Measurements from ENCODE around the gene CELA3B.
"Not testable (repeated sequence)": the region's sequence is repeated elsewhere in the genome, so short reads cannot be mapped to it uniquely, and the experiment has no call there.

CELA3B gene

GRCh38 chr1:22006736-22007135 is 29.9 kb downstream of the CELA3B start:
- H3K36me3 ChIP-seq (replicated peaks in 1 of 2; ENCODE audit: control insufficient read depth in 2 of 2, insufficient read depth in 2 of 2, low read length in 2 of 2); H2BK5ac ChIP-seq (ENCODE audit: low read length); H2AK5ac ChIP-seq (ENCODE audit: low read depth, low read length); H3K9ac ChIP-seq (ENCODE audit: low read depth, low read length, poor library complexity); DNase-seq (ENCODE audit: low spot score); H3K23ac ChIP-seq (ENCODE audit: low read depth, low read length, poor library complexity); H2BK120ac ChIP-seq (ENCODE audit: low read depth, low read length); H3K18ac ChIP-seq (ENCODE audit: low read length); H4K8ac ChIP-seq (ENCODE audit: low read depth, low read length); H3K27me3 ChIP-seq (ENCODE audit: control insufficient read depth in 3 of 3, insufficient read depth in 3 of 3, low read depth in 1 of 3, low read length in 3 of 3); H2AFZ ChIP-seq (ENCODE audit: low read length); H3K4me2 ChIP-seq (ENCODE audit: insufficient read depth, low read length, poor library complexity, severe bottlenecking); H3K79me1 ChIP-seq (ENCODE audit: low read depth, low read length); H3K4ac ChIP-seq (ENCODE audit: low read length); H2BK15ac ChIP-seq (ENCODE audit: low read length); H3K27ac ChIP-seq (replicated peaks; ENCODE audit: low read length); H3K14ac ChIP-seq (ENCODE audit: low read length); H4K91ac ChIP-seq (ENCODE audit: low read depth, low read length, poor library complexity); H3K4me1 ChIP-seq (ENCODE audit: control insufficient read depth in 2 of 2, insufficient read depth in 1 of 2, low read depth in 1 of 2, low read length in 2 of 2); H3K9me3 ChIP-seq (replicated peaks in 1 of 2; ENCODE audit: control insufficient read depth in 2 of 2, insufficient read depth in 1 of 2, low read depth in 1 of 2, low read length in 2 of 2); H3K4me3 ChIP-seq (ENCODE audit: low read length in 2 of 2); H2BK12ac ChIP-seq (ENCODE audit: low read length): not testable (repeated sequence)
- WGBS, 2 donors (ENCODE audit: extremely low coverage in 2 of 2, insufficient read length in 2 of 2, insufficient replicate concordance in 1 of 2) = no CpG with 5 or more reads among the region's 13 CpGs

- WGBS, 2 donors (ENCODE audit: extremely low coverage in 2 of 2, insufficient read length in 2 of 2, insufficient replicate concordance in 1 of 2) = no CpG with 5 or more reads among the region's 10 CpGs
- DNase-seq (ENCODE audit: low spot score); H3K4ac ChIP-seq (ENCODE audit: low read length); H3K18ac ChIP-seq (ENCODE audit: low read length); H3K4me2 ChIP-seq (ENCODE audit: insufficient read depth, low read length, poor library complexity, severe bottlenecking); H2BK12ac ChIP-seq (ENCODE audit: low read length); H2BK5ac ChIP-seq (ENCODE audit: low read length); H2AK5ac ChIP-seq (ENCODE audit: low read depth, low read length); H3K9me3 ChIP-seq (replicated peaks in 1 of 2; ENCODE audit: control insufficient read depth in 2 of 2, insufficient read depth in 1 of 2, low read depth in 1 of 2, low read length in 2 of 2); H3K14ac ChIP-seq (ENCODE audit: low read length); H3K4me3 ChIP-seq (ENCODE audit: low read length in 2 of 2); H3K9ac ChIP-seq (ENCODE audit: low read depth, low read length, poor library complexity); H4K91ac ChIP-seq (ENCODE audit: low read depth, low read length, poor library complexity); H2BK15ac ChIP-seq (ENCODE audit: low read length); H3K27ac ChIP-seq (replicated peaks; ENCODE audit: low read length); H3K79me1 ChIP-seq (ENCODE audit: low read depth, low read length); H2AFZ ChIP-seq (ENCODE audit: low read length); H3K23ac ChIP-seq (ENCODE audit: low read depth, low read length, poor library complexity); H4K8ac ChIP-seq (ENCODE audit: low read depth, low read length); H3K36me3 ChIP-seq (replicated peaks in 1 of 2; ENCODE audit: control insufficient read depth in 2 of 2, insufficient read depth in 2 of 2, low read length in 2 of 2); H2BK120ac ChIP-seq (ENCODE audit: low read depth, low read length); H3K27me3 ChIP-seq (ENCODE audit: control insufficient read depth in 3 of 3, insufficient read depth in 3 of 3, low read depth in 1 of 3, low read length in 3 of 3); H3K4me1 ChIP-seq (ENCODE audit: control insufficient read depth in 2 of 2, insufficient read depth in 1 of 2, low read depth in 1 of 2, low read length in 2 of 2): not testable (repeated sequence)
Observed at GRCh38 chr1:22007262-22007661, 30.4 kb downstream of the CELA3B start.

- H3K9me3 ChIP-seq (replicated peaks in 1 of 2; ENCODE audit: control insufficient read depth in 2 of 2, insufficient read depth in 1 of 2, low read depth in 1 of 2, low read length in 2 of 2); H3K23ac ChIP-seq (ENCODE audit: low read depth, low read length, poor library complexity); H3K9ac ChIP-seq (ENCODE audit: low read depth, low read length, poor library complexity); H4K91ac ChIP-seq (ENCODE audit: low read depth, low read length, poor library complexity); H3K36me3 ChIP-seq (replicated peaks in 1 of 2; ENCODE audit: control insufficient read depth in 2 of 2, insufficient read depth in 2 of 2, low read length in 2 of 2); H2BK5ac ChIP-seq (ENCODE audit: low read length); H3K79me1 ChIP-seq (ENCODE audit: low read depth, low read length); H3K4ac ChIP-seq (ENCODE audit: low read length); H3K14ac ChIP-seq (ENCODE audit: low read length); H2BK15ac ChIP-seq (ENCODE audit: low read length); H3K4me1 ChIP-seq (ENCODE audit: control insufficient read depth in 2 of 2, insufficient read depth in 1 of 2, low read depth in 1 of 2, low read length in 2 of 2); H2BK12ac ChIP-seq (ENCODE audit: low read length); H3K4me3 ChIP-seq (ENCODE audit: low read length in 2 of 2); H2AFZ ChIP-seq (ENCODE audit: low read length); H3K27me3 ChIP-seq (ENCODE audit: control insufficient read depth in 3 of 3, insufficient read depth in 3 of 3, low read depth in 1 of 3, low read length in 3 of 3); H2AK5ac ChIP-seq (ENCODE audit: low read depth, low read length); H4K8ac ChIP-seq (ENCODE audit: low read depth, low read length); DNase-seq (ENCODE audit: low spot score); H3K4me2 ChIP-seq (ENCODE audit: insufficient read depth, low read length, poor library complexity, severe bottlenecking); H2BK120ac ChIP-seq (ENCODE audit: low read depth, low read length); H3K27ac ChIP-seq (replicated peaks; ENCODE audit: low read length); H3K18ac ChIP-seq (ENCODE audit: low read length): not testable (repeated sequence)
- no CpG with 5 or more reads among the region's 11 CpGs for WGBS, 2 donors (ENCODE audit: extremely low coverage in 2 of 2, insufficient read length in 2 of 2, insufficient replicate concordance in 1 of 2)
Observed at GRCh38 chr1:22009566-22009965, 32.7 kb downstream of the CELA3B start.

GRCh38 chr1:22012752-22013151 is 35.9 kb downstream of the CELA3B start:
- H3K27me3 ChIP-seq (ENCODE audit: control insufficient read depth in 3 of 3, insufficient read depth in 3 of 3, low read depth in 1 of 3, low read length in 3 of 3); H2AK5ac ChIP-seq (ENCODE audit: low read depth, low read length); H2BK12ac ChIP-seq (ENCODE audit: low read length); H3K18ac ChIP-seq (ENCODE audit: low read length); H2BK5ac ChIP-seq (ENCODE audit: low read length); H3K23ac ChIP-seq (ENCODE audit: low read depth, low read length, poor library complexity); H3K36me3 ChIP-seq (replicated peaks in 1 of 2; ENCODE audit: control insufficient read depth in 2 of 2, insufficient read depth in 2 of 2, low read length in 2 of 2); H2BK15ac ChIP-seq (ENCODE audit: low read length); H3K4me3 ChIP-seq (ENCODE audit: low read length in 2 of 2); H3K27ac ChIP-seq (replicated peaks; ENCODE audit: low read length); H3K4ac ChIP-seq (ENCODE audit: low read length); H3K9me3 ChIP-seq (replicated peaks in 1 of 2; ENCODE audit: control insufficient read depth in 2 of 2, insufficient read depth in 1 of 2, low read depth in 1 of 2, low read length in 2 of 2); H2AFZ ChIP-seq (ENCODE audit: low read length); H2BK120ac ChIP-seq (ENCODE audit: low read depth, low read length); H3K4me1 ChIP-seq (ENCODE audit: control insufficient read depth in 2 of 2, insufficient read depth in 1 of 2, low read depth in 1 of 2, low read length in 2 of 2); H3K4me2 ChIP-seq (ENCODE audit: insufficient read depth, low read length, poor library complexity, severe bottlenecking); DNase-seq (ENCODE audit: low spot score); H3K14ac ChIP-seq (ENCODE audit: low read length); H3K9ac ChIP-seq (ENCODE audit: low read depth, low read length, poor library complexity); H3K79me1 ChIP-seq (ENCODE audit: low read depth, low read length); H4K8ac ChIP-seq (ENCODE audit: low read depth, low read length); H4K91ac ChIP-seq (ENCODE audit: low read depth, low read length, poor library complexity): not testable (repeated sequence)
- no CpG with 5 or more reads among the region's 4 CpGs for WGBS, 2 donors (ENCODE audit: extremely low coverage in 2 of 2, insufficient read length in 2 of 2, insufficient replicate concordance in 1 of 2)

All from neuronal stem cell (in vitro differentiated cells).